ENCODE data around the gene RAPGEF4.

The RAPGEF4 gene

DNA sequence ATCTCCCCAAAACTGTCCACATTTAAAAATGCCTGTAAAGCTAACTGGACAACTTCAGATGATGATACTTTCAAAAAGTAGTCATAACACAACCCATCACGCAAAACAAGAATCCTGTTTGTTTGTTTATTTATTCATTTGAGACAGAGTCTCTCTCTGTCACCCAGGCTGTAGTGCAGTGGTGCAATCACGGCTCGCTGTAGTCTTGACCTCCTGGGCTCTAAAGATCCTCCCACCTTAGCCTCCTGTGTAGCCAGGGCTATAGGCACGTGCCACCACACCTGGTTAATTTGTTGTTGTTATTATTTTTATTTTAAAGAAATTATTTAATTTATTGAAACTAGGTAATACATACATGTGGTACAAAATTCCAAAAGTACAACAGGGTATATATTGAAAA lies 94.8 kb downstream of the RAPGEF4 start:
- no peak for DNase-seq

DNA sequence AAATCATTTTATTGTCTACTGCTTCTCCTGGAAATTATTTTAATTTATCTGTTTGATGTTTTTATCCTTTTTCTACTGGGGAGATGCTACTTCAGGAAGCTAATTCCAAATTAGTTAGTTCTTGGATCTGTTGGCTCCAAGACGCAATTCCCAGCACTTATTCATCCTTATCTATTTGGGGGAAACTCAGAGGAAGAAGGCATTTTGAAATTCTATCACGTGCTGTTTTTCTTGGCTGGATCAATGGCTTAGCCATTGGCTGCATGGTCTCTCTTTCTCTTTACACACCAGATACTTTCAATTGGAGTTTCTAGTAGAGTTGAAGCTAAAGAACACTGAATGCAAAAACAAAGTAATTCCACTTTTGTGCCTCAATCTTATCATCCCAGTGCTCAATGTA lies 98.3 kb downstream of the RAPGEF4 start:
- no peak for DNase-seq

DNA sequence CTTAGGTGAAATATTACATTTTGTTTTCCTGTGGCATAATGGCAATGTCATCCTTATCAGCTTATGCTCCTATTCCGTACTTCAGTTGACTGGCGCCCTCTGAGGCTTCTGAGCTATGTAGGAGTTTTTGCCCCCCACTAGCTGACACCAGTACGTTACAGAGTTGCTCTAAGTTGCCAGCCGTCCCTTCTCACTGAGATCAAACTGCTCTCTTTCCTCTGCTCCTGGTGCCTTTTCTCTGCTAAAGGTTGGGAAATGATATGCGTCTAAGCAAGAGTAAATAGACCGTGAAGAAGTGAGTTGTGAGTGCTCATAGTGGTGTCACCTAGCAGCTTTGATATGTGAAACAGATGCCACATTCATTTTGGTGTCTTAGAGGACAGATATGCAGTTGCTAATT lies 99.2 kb downstream of the RAPGEF4 start:
- DNase-seq = peak; percentile 86

DNA sequence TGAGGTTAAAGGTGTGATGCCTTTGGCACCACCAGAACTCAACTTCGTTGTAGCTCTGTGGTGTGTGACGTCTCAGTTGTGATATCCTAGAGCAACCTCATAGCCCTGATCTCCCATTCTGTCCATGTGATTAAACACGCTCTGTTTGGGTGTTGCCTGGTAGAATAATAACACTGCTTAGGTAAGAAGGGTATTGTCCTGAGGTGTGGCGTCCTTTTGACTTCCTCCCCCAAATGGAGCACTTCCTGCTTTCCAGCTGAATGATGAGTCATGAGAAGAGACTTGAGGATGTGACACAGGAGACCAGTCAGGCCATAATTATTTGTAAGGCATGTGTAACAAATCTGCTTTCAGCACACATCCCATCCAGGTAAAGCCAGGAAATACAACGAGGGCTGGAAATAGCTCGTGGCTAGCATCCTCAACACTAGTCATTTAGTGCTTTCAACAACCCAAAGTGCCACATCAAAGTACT lies 100.7 kb downstream of the RAPGEF4 start:
- no peak for DNase-seq

DNA sequence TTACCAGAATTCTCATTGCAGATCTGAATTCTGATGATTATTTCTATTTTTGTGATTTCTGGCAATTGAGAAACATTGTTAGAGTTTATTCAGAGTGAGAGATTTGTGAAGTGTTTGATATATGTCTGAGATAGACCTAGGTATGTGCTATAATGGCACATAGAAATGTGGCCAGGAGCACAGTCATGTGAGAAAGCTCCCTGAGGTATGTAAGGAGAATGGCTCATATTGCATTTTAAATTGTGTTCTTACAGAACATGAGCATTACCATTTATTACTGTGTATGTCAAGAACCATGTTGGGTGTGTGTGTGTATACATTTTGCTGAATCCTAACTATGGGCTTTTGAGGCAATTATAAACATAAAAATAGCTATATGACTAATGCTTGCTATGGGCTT lies 101.2 kb downstream of the RAPGEF4 start:
- no peak for DNase-seq

DNA sequence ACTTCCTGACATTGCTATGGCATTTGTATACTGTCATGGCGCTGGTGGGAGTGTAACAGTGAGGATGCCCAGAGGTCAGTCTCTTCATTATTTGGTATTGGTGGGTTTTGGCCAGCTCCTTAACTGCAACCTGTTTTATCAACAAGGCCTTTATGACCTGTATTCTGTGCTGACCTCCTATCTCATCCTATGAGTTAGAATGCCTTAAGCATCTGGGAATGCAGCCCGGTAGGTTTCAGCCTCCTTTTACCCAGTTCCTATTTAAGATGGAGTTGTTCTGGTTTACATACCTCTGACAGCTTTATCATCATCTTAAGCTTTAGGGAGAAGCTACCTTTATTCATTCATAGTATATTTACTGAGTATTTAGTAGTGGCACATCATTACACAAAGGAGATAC lies 103.8 kb downstream of the RAPGEF4 start:
- DNase-seq = no peak

DNA sequence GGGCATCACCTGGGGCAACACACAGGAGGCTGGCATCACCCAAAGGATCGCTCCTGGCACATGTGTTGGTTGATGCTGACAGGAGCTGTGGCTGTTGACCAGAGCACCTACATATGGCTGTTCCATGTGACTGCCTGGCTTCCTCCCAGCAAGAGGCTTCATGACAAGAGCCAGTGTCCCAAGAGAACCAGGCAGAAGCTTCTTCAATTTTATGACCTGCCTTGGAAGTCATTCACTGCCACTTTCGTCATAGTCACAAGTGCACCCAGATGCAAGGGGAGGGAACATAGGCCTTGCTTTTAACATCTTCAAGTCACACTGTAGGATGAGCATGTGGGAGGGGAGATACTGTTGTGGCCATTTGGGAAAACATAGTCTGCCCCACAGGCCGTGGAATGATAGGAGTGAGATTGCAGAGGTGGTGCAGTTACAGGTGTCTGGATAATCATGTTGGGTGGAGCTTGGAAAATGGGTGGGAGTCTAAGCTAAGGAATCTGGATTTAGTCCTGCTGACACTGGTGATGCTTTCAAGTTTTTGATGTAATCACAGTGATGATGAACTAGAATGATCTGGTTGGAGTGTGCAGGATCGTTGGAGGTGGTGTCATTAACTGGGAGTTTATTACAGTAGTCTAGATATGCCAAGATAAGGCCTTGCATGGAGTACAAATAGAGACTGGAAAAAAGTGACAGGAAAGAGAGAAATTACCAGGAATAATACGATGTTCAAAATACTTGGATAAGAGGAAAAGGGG lies 107.0 kb downstream of the RAPGEF4 start:
- no peak for DNase-seq

DNA sequence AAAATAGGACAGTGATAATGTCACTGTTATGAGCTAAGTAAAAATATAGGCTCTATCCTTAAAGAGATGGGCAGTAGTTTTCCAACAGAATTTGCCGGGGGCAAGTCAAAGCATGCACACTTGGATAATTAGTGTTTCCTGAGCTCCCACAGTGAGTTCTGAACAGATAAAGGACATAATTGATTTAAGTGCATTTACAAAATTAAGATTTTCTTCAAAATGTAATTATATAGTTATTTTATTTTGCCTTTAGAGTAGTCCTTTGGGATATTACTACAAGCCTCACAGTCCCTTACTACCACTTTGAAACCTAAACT lies 107.6 kb downstream of the RAPGEF4 start:
- DNase-seq = no peak

DNA sequence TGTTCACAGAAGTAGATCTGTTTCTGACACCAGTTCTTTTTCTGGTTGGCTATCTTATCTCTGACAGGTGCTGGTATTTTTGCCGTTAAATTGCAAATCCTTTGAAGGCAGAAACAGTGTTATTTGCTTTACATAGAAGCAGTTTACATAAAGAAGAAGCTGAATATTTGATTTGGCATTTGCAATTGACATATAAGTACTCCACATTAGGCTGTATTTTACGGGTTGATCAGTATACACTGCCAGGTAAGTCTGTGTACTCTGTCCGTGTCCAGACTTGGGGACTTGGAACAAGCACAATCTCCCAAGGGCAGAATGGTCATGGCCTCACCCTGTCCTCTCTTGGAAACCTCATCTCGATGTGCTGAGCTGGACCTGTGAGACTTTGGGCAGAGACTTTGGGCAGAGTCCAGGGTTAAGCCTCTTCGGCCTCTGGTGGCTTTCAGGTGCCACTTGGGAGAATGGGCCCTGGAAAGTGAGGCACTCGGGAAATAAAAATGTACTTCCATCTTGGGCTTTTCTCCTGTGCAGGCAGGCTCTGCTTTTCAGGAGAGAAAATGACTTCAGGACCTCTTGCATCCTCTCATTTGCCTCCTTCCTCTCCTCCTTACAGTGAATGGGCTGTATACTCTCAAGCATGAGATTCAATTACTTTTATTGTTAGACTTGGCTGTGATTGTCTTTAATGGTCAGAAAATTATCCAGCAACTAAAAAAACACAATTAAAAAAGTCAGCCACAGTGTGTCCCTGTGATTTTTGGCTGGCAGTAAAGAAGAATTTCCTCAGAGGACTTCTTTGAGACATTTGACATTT lies 108.5 kb downstream of the RAPGEF4 start:
- no peak for DNase-seq

DNA sequence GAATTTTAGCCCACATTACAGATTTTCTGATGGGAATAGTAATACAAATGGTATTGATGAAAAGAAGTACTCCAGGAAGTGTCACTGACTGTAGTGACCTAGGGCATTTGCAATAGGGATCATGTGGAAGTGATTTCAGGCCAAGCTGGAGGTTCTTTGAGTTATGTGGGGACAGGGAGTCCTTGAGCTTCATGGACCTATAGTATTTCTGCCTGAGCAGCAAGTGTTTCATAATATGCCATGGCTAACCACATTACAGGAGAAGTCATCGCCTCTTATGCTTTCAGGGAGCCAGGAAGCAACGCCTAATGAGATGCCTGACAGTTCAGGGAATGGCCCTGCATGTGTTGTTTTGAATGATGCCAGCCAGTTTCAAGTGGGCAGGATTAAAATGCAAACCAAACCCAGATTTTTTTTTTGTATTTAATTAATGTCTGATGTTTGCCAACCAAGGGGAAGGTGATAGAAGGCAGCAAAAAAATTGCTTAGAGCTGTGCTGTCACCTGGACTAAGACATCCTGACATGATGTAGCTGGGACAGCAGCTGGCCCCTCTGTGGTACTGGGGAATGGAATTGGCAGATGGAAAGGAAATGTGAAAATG lies 109.5 kb downstream of the RAPGEF4 start:
- no peak for DNase-seq

DNA sequence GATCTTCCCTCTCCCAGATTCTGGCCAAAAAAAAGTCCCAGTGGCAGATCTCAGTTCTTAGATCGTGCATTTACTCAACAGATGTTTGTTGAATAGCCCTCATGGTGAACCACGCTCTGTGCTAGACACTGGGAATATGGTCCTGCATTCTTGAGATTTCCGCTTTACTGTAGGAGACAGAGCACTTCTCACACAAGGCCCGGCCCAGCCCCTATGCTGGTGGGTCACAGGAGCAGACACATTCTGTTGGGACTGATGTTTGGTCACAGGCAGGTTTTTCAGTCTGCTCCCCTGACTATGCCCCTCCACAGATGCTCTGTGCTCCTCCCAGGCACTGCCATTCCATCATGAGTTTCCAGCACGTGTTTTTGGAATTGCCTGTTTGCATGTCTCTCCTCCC lies 110.9 kb downstream of the RAPGEF4 start:
- no peak for DNase-seq

DNA sequence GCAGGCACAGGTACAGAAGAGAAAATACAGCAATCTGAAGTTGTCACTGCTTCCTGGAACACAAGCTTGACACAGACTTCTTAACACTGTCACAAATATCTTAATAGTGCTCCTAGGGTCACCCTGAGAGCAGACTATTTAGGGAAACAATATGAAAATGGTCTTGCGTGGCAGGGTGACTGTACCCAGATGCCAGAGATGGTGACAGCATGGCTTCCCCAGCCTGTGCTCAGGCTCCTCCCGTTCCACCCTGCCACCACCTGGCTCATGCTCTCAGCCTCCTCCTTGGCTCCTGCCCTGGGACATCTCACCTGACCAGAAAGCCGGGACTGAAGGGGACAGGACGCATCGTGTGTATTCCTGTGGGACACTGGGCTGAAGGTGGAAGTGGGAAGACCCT lies 111.5 kb downstream of the RAPGEF4 start:
- DNase-seq = no peak

DNA sequence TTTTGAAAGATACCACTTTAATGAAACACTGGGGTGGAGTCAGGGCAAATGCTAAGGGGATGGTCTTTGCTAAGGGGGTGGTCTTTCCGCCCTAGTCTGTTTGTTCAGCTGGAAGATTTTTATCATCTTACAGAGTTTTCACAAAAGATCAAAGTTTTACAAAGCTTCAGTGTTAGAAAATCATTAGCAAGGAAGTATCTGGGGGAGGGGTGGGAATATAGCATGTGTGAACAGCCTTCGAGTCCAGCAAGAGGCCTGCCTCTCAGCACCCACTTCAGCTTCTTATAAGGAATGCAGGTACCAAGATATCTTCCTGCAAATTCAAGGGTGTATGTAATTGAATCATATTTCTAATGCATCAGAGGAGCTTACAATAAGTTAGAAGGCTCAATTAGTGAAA lies 112.9 kb downstream of the RAPGEF4 start:
- DNase-seq = no peak

DNA sequence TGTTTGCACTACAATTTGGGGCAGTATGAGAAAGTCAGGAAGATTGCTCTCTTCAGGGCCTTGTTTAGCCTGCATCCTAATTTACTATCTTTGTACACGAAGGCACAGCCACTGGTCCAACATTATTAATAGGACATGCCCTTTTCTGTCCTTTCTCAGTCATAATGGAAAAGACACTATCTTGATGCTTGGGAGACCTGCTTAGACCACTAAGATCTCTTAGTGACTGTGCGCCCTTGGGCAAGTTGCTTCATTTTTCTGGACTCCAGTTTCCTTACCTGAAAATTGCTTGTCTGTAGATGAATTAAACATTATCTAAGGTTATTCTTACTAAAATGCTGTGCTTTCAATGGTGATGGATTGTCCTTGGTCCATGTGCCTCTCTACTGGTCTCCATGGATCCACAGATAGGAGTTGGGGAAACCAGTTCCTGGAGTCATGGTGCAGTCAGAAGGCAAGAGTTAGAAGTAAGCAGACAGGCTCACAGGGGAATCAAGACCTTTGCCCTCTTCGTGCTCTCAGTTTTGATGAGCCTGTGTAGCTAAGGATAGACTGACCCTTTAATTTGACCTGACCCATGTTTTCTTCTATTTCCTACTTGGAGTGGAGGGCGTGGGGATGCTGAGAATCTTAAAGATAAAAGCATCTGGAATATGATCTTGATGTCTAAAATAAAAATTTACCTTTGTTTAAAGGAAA lies 114.0 kb downstream of the RAPGEF4 start:
- DNase-seq = no peak

DNA sequence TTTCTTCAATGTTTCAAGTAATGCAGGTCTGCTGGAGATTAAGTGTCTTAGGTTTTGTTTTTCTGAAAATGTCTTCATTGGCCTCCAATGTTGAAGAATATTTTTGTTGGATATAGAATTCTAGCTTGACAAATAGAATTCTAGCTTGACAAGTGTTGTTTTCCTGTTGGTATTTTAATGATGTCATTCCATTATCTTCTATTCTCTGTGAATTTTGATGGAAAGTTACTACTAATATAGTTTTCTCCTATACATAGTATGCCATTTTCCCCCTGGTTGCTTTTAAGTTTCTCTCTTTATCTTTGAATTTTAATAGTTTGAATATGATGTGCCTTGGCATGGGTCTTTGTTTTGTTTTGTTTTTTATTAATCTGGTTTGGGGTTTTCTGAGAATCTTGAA lies 119.9 kb downstream of the RAPGEF4 start:
- DNase-seq = no peak

DNA sequence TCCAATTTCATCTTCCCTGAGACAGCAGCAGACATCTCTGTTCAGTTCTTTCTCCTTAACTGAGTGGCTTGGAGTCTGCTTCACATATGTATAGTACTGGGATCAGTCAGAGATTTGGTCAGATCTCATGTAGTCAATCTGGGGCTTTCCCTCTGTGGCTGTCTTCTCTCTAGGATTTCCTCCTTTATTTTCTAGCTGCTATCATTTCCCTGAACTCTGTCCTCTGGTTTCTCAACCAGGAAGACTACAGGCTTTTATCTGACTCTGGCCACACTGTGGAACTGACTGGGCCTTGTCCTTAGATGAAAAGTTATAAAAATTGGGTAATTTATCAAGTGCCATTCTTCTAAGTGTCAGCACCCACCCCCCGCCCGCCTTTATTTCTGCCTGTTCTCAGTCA lies 121.0 kb downstream of the RAPGEF4 start:
- no peak for DNase-seq

DNA sequence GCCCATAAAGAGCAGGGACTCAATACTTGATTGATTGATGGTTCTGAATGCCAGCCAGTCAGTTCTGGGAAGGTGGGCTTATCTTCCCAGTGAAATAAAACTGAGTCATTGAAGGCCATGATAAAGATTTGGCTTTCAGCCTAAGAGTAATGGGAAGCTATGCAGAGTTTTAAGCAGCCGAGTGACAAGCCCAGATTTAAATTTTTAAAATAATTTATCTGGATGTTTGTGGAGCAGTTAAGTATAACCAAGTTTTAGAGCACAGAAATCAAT lies 122.8 kb downstream of the RAPGEF4 start:
- DNase-seq = no peak

DNA sequence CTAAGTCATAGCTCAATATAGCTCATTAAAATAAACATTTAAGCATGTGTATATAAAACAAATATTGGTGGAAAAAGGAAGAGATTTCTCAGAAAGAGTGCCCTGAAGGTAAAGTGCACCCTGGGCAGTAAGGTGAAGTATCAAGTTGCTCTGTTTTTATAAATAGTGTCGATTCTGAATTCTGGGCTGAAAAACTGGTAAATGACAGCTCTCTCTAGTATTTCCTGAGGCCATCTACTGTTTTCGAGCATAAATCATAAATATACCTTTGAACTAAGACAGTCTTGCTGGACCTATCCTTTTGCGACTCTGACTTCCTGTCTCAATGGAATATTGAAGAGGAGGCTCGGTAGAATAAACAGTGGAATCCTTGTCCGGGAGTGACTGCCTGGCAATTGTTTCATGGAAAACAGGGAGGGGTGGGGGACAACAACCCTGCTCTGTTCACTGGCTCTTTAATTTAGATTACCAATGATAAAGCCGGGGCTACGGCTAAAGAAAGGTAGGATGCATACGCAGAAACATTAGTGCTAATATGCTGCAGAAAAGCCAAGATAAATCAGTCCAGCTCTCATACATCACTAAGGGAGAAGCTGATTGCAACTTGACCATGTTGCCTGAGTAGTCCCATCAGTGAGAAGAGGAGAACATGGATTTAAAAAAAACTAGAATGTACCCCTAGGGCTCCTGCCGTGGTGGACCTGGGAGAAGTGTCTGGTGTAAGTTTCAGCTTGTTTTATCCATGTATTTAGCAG lies 124.1 kb downstream of the RAPGEF4 start:
- DNase-seq = no peak

DNA sequence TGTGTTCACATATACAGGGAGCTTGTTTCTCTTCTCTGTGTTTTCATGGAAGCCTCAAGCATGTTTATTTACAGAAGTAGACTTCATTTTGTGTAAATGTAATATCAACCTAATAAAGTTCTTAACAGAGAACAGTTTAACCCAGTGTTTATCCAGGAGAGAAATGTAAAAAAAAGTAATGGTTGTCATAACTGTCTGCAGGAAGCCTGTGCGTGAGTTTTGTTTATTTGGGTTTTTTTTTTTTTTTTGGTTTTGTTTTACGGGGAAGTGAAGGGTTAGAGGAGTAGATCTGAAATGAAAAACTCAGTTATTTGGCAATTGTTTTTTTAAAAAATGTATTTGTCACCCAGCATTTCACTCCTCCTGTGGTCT lies 124.7 kb downstream of the RAPGEF4 start:
- DNase-seq = no peak

DNA sequence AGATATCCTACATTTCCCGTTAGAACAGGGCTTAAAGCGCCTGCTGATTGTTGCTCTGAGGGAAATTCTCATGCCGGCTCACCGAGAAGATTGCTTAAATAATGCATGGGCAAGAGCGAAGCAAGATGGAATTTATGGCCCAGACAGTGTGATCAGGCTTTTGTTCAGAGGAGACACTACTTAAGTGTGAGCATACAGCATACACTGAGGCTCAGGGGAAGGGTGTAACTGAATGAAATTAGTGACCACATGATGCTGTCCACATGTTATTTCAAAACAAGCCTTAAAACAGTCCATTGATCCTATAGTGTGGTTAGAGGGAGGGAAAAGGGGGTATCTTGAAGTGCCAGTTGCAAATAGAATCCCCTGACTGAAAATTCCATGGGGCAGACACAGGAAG lies 125.5 kb downstream of the RAPGEF4 start:
- no peak for DNase-seq

DNA sequence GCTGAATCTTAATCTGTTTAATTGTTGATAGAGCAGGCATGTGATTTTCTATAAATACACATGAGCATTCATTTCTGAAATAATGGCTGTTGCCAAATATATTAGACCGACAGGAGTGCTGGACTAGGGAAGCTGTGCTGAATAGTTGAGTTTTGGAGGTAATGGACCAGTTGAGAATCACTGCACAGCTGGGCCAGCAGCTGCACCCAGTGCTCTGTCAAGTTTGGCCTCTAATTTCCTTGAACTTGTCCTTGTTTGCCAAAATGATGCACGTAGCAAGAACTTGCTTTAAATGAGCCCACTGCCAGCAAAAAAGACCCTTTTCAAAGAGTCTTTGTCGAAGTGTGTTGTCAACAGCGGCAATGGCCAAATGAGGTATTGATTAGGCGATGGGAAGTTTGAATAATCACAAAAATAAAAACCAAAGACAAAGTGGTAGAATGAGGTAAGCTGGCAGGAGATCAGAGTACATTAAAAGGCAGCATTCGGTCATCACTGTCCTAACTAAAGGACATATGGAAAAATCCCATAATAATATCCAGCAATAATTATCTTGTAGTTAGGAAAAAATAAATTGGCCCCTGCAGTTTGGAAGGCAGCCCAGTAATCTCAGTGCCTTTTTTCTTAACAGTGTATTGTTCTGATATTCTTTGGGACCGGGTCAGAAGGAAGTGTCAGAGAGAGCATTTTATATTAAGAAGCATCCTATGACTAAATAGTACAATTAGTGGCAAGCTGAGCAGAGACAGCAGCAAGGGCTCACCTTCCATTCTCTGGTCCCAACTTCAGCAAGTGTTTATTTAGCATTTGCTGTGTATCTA lies 126.2 kb downstream of the RAPGEF4 start:
- no peak for DNase-seq

DNA sequence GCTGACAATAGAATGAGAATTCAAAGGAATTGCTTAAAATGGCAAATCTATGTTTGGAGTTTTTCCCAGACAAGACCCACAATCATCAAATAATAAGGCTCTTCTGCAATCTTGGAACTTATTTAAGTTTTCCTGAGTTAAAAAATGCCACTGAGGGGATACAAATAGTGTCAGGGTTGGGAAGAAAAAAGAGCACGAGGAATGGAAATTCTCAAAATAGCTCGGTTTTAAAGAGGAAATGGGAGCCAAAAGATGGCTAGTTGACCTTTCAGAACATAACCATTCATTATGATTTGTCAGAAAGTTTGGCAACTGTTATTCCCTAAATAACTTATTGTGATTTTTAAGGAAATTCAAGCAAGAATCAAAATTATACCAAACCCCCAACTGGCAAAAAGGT lies 127.7 kb downstream of the RAPGEF4 start:
- no peak for DNase-seq

All from DMS79 treated with DMSO at 0.1 percent for 48 hours (cell line).